GM12873 (cell line): Measurements from ENCODE around the gene MLST8.
A peak's percentile ranks its signal among the peaks of the same experiment; 100 is the strongest.

Experiments used
- CTCF ChIP-seq: IDR thresholded peaks from 2 replicates; pipeline ENCODE4 v1.5.1; 2012; ENCODE audit warnings: low read depth, mild to moderate bottlenecking, moderate library complexity, low read length, control low read depth; ENCODE audit not compliant: insufficient read depth; ENCODE audit errors: missing control alignments

The MLST8 gene

GRCh38 chr16:2223221-2223941, 18.1 kb downstream of the MLST8 start, which contains the start of gene E4F1:
Gene E4F1 (plus strand): TSS chr16:2223591. CDS start chr16:2223614, 23 bp downstream.
- TF ChIP-seq CTCF, result no peak

GRCh38 chr16:2223942-2224486, 18.8 kb downstream of the MLST8 start:
- TF ChIP-seq CTCF, result peak; percentile 17

- TF ChIP-seq CTCF, result no peak
Observed at GRCh38 chr16:2226245-2226793, 21.1 kb downstream of the MLST8 start.

- no peak for TF ChIP-seq CTCF
Observed at GRCh38 chr16:2226918-2227317, 21.7 kb downstream of the MLST8 start.

- no peak for TF ChIP-seq CTCF
Observed at GRCh38 chr16:2228161-2228824, 23.0 kb downstream of the MLST8 start.

GRCh38 chr16:2229091-2229490, 23.8 kb downstream of the MLST8 start:
- no peak for TF ChIP-seq CTCF

GRCh38 chr16:2229632-2230250, 24.5 kb downstream of the MLST8 start:
- TF ChIP-seq CTCF, result no peak
